GM21825 (cell line): ENCODE measurements around the gene PACRG.

ENCODE experiments used
- ATAC-seq: cut with Tn5 transposase; IDR thresholded peaks from one replicate; pipeline ENCODE4 v1.9.1; 2021; ENCODE audit warnings: mild to moderate bottlenecking, moderate library complexity; ENCODE audit not compliant: unreplicated experiment

The PACRG gene

GRCh38 chr6:163260111-163260895 lies 532.5 kb downstream of the PACRG start:
- no peak for ATAC-seq

GRCh38 chr6:163260911-163261310 lies 533.1 kb downstream of the PACRG start:
- no peak for ATAC-seq

GRCh38 chr6:163261361-163261760 lies 533.6 kb downstream of the PACRG start:
- no peak for ATAC-seq

- ATAC-seq, result no peak
Measured at GRCh38 chr6:163262080-163262479, 534.3 kb downstream of the PACRG start.

GRCh38 chr6:163263196-163263595 lies 535.4 kb downstream of the PACRG start:
- no peak for ATAC-seq

GRCh38 chr6:163263998-163264661 lies 536.4 kb downstream of the PACRG start:
- no peak for ATAC-seq

- ATAC-seq, result no peak
Measured at GRCh38 chr6:163264662-163265035, 536.9 kb downstream of the PACRG start.

- ATAC-seq, result no peak
Measured at GRCh38 chr6:163281634-163282033, 553.9 kb downstream of the PACRG start.

GRCh38 chr6:163282672-163283071 lies 554.9 kb downstream of the PACRG start:
- ATAC-seq, result no peak

- no peak for ATAC-seq
Measured at GRCh38 chr6:163284151-163284550, 556.4 kb downstream of the PACRG start.

GRCh38 chr6:163285691-163286090 lies 557.9 kb downstream of the PACRG start:
- no peak for ATAC-seq

- no peak for ATAC-seq
Measured at GRCh38 chr6:163287626-163288025, 559.9 kb downstream of the PACRG start.

GRCh38 chr6:163288066-163288465 lies 560.3 kb downstream of the PACRG start:
- ATAC-seq, result no peak

GRCh38 chr6:163288915-163289314 lies 561.1 kb downstream of the PACRG start:
- no peak for ATAC-seq

- no peak for ATAC-seq
Measured at GRCh38 chr6:163289447-163289846, 561.7 kb downstream of the PACRG start.

GRCh38 chr6:163290545-163291274 lies 562.9 kb downstream of the PACRG start:
- ATAC-seq, result no peak

- no peak for ATAC-seq
Measured at GRCh38 chr6:163291622-163292021, 563.8 kb downstream of the PACRG start.

GRCh38 chr6:163293286-163293685 lies 565.5 kb downstream of the PACRG start:
- no peak for ATAC-seq

- no peak for ATAC-seq
Measured at GRCh38 chr6:163294734-163295133, 567.0 kb downstream of the PACRG start.

- no peak for ATAC-seq
Measured at GRCh38 chr6:163296835-163297519, 569.2 kb downstream of the PACRG start.
